Motor neuron (in vitro differentiated cells): ENCODE measurements around the gene TCHHL1. TPM values are rescaled to one million over a fixed set of nuclear protein-coding genes. Genes with fewer than 3 reads are reported as not detected.

Source experiments
- ATAC-seq, 8 experiments: fragments of 200-7000 bp; cut with Tn5 transposase; replicated peaks in 6 of 8; 2 replicates each; pipeline ENCODE4 v1.8.0; 2021; ENCODE audit warnings: mild to moderate bottlenecking in 8 of 8, moderate library complexity in 8 of 8
- H3K27ac ChIP-seq, 2 donors: fragments of 250-450 bp; sonication (Bioruptor Pico); 2 replicates each; pipeline ENCODE4 v1.9.0; 2021; ENCODE audit warnings: antibody characterized with exemption in 2 of 2, mild to moderate bottlenecking in 2 of 2, moderate library complexity in 1 of 2
- H3K4me1 ChIP-seq, 2 donors: fragments of 250-450 bp; sonication (Bioruptor Pico); replicated peaks in 1 of 2; 2 replicates each; pipeline ENCODE4 v1.6.1; 2021; ENCODE audit warnings: antibody characterized with exemption in 2 of 2, mild to moderate bottlenecking in 2 of 2, moderate library complexity in 1 of 2
- H3K4me3 ChIP-seq, 5 donors: fragments of 250-450 bp; sonication (Bioruptor Pico); 2 replicates each; pipeline ENCODE4 v1.9.0; 2021; ENCODE audit warnings: antibody characterized with exemption in 5 of 5, mild to moderate bottlenecking in 5 of 5, moderate library complexity in 4 of 5
- WGBS, 10 experiments: fragments of 450-650 bp; shearing (Covaris generic); methylation state at CpG; one replicate each; pipeline ENCODE4 v1.0.0; 2022; 5-methylcytosine and 5-hydroxymethylcytosine counted together
- in situ Hi-C, 9 experiments: fragments of 400-800 bp; cut with MboI; loops; one replicate each; pipeline ENCODE4 v1.15.0; 2021; ENCODE audit warnings: low sequenced_read_pairs in 9 of 9, low pct_unique_long_range_greater_than_20kb in 2 of 9; ENCODE audit not compliant: unreplicated experiment in 9 of 9
- total RNA-seq, 8 experiments: library from RNA; unstranded; fragments of 300-600 nt; gene quantifications; 2 replicates each; pipeline versions ENCODE4 v1.2.3 to v1.2.4, GENCODE V29; 2022

Gene TCHHL1
- total RNA-seq, 8 experiments from 2014 or later: 0.13 to 0.43 (median 0.17) TPM; not detected in 4

- no peak overlapping the region for H3K27ac ChIP-seq
- in situ Hi-C loops: no loop called here
- WGBS, 10 experiments: 7 to 70% (median 48%) methylated on average over 1 to 3 of the region's 3 CpGs
- ATAC-seq: no peak
- H3K4me3 ChIP-seq: no peak overlapping the region
- H3K4me1 ChIP-seq: peaks cover 0 to 11% of the 10 kb centered on the region in 2 donors
These were observed 44.5 kb downstream of the TCHHL1 start for GRCh38 chr1:152044386-152044785.

GRCh38 chr1:152043870-152044269 is 45.0 kb downstream of the TCHHL1 start:
- Histone ChIP-seq H3K4me1 (peaks cover 0 to 11% of the 10 kb centered on the region in 2 donors), H3K4me3 (no peak overlapping the region), H3K27ac (no peak overlapping the region)
- in situ Hi-C loops: no loop called here
- no peak for ATAC-seq
- 0 to 100% (median 20%) methylated on average over 1 to 5 of the region's 5 CpGs; no CpG with 5 or more reads in 1 of the 10 experiments for WGBS, 10 experiments

- no peaks in the 10 kb centered on the region for H3K4me1 ChIP-seq
- ATAC-seq: no peak
- 0 to 71% (median 50%) methylated on average over 1 of the region's 1 CpG; no CpG with 5 or more reads in 5 of the 10 experiments for WGBS, 10 experiments
- in situ Hi-C loops: no loop called here
- no peak overlapping the region for H3K4me3 ChIP-seq
- no peak overlapping the region for H3K27ac ChIP-seq
These were observed 46.8 kb downstream of the TCHHL1 start for GRCh38 chr1:152042030-152042429.

GRCh38 chr1:152039886-152040285 is 49.0 kb downstream of the TCHHL1 start:
- 14 to 80% (median 71%) methylated on average over 1 of the region's 1 CpG; no CpG with 5 or more reads in 5 of the 10 experiments for WGBS, 10 experiments
- no peak overlapping the region for H3K27ac ChIP-seq
- ATAC-seq: no peak

GRCh38 chr1:152039461-152039860 is 49.4 kb downstream of the TCHHL1 start:
- 50 to 100% (median 90%) methylated on average over 1 of the region's 1 CpG for WGBS, 10 experiments
- ATAC-seq: no peak
- in situ Hi-C loops: no loop called here

More at GRCh38 chr1:152039886-152040285, 49.0 kb downstream of the TCHHL1 start:
- Histone ChIP-seq H3K4me3 (no peak overlapping the region), H3K4me1 (peaks cover 0 to 3% of the 10 kb centered on the region in 2 donors)
- in situ Hi-C loops: no loop called here

GRCh38 chr1:152038871-152039270 is 50.0 kb downstream of the TCHHL1 start:
- no peak for ATAC-seq
- WGBS, 10 experiments: 80 to 98% (median 86%) methylated on average over 2 to 10 of the region's 10 CpGs; no CpG with 5 or more reads in 1 of the 10 experiments
- H3K4me1 ChIP-seq: peaks cover 0 to 3% of the 10 kb centered on the region in 2 donors
- in situ Hi-C loops: no loop called here
- no peak overlapping the region for H3K4me3 ChIP-seq
- no peak overlapping the region for H3K27ac ChIP-seq

More at GRCh38 chr1:152039461-152039860, 49.4 kb downstream of the TCHHL1 start:
- H3K4me3 ChIP-seq: no peak overlapping the region
- peaks cover 0 to 3% of the 10 kb centered on the region in 2 donors for H3K4me1 ChIP-seq
- no peak overlapping the region for H3K27ac ChIP-seq

- H3K4me3 ChIP-seq: peak within 1 kb of the TSS in 3 of 5 donors; percentile 19 to 34 (median 24)
- 0 to 27% (median 3%) methylated on average over 1 to 40 of the region's 53 CpGs for WGBS, 10 experiments
- in situ Hi-C loops: no loop called here
- peak; percentile 76 to 99 (median 98) for ATAC-seq
- peaks cover 0 to 3% of the 10 kb centered on the region in 2 donors for H3K4me1 ChIP-seq
- no peak within 1 kb of the TSS for H3K27ac ChIP-seq
These were observed 52.3 kb downstream of the TCHHL1 start, which contains the start of gene S100A11 for GRCh38 chr1:152036267-152037216. S100A11 (minus strand) TSS chr1:152037004; CDS start chr1:152036915, 89 bp downstream.

GRCh38 chr1:152035539-152036266 is 53.2 kb downstream of the TCHHL1 start:
- 0 to 51% (median 29%) methylated on average over 6 to 17 of the region's 17 CpGs for WGBS, 10 experiments
- in situ Hi-C loops: no loop called here
- H3K27ac ChIP-seq: no peak overlapping the region
- peak overlapping the region in 2 of 5 donors; percentile 19 to 34 for H3K4me3 ChIP-seq
- peaks cover 0 to 3% of the 10 kb centered on the region in 2 donors for H3K4me1 ChIP-seq
- ATAC-seq: peak in 3 of 8 experiments; percentile 2 to 11 (median 8)

- 0 to 26% (median 8%) methylated on average over 2 to 8 of the region's 8 CpGs; no CpG with 5 or more reads in 1 of the 10 experiments for WGBS, 10 experiments
- H3K4me3 ChIP-seq: no peak overlapping the region
- H3K4me1 ChIP-seq: peaks cover 0 to 3% of the 10 kb centered on the region in 2 donors
- ATAC-seq: peak in 6 of 8 experiments; percentile 13 to 58 (median 24)
- in situ Hi-C loops: no loop called here
- H3K27ac ChIP-seq: no peak overlapping the region
These were observed 54.0 kb downstream of the TCHHL1 start for GRCh38 chr1:152034654-152035538.

- H3K27ac ChIP-seq: no peak overlapping the region
- H3K4me3 ChIP-seq: no peak overlapping the region
- in situ Hi-C loops: no loop called here
- H3K4me1 ChIP-seq: peaks cover 0 to 5% of the 10 kb centered on the region in 2 donors
- 0 to 86% (median 65%) methylated on average over 1 of the region's 1 CpG; no CpG with 5 or more reads in 6 of the 10 experiments for WGBS, 10 experiments
- peak in 3 of 8 experiments; percentile 5 to 16 (median 12) for ATAC-seq
These were observed 54.6 kb downstream of the TCHHL1 start for GRCh38 chr1:152034324-152034653.
